IPS-15b (cell line): ENCODE measurements around the gene SYTL1.
"Not testable (repeated sequence)": the region's sequence is repeated elsewhere in the genome, so short reads cannot be mapped to it uniquely, and the experiment has no call there.

ENCODE experiments used
- H3K27me3 ChIP-seq: one replicate; pipeline ENCODE4 v1.6.1; 2013; ENCODE audit warnings: low read length; ENCODE audit not compliant: control insufficient read depth, insufficient read depth
- H3K36me3 ChIP-seq: one replicate; pipeline ENCODE4 v1.6.1; 2013; ENCODE audit warnings: low read length; ENCODE audit not compliant: control insufficient read depth, insufficient read depth
- H3K4me1 ChIP-seq: one replicate; pipeline ENCODE4 v1.6.1; 2013; ENCODE audit warnings: mild to moderate bottlenecking, low read length; ENCODE audit not compliant: control insufficient read depth, insufficient read depth
- H3K4me3 ChIP-seq: one replicate; pipeline ENCODE4 v1.5.1; 2013; ENCODE audit warnings: low read depth, low read length
- H3K9ac ChIP-seq: one replicate; pipeline ENCODE4 v1.6.1; 2013; ENCODE audit warnings: low read depth, mild to moderate bottlenecking, low read length
- H3K9me3 ChIP-seq: one replicate; pipeline ENCODE4 v1.6.1; 2013; ENCODE audit warnings: mild to moderate bottlenecking, low read length; ENCODE audit not compliant: control insufficient read depth, insufficient read depth

The SYTL1 gene

GRCh38 chr1:27372808-27373690 lies 31.2 kb downstream of the SYTL1 start:
- Histone ChIP-seq H3K4me3 (no peak overlapping the region), H3K27me3 (no peaks in the 10 kb centered on the region), H3K9ac (no peak overlapping the region), H3K36me3 (no peaks in the 10 kb centered on the region), H3K9me3 (no peaks in the 10 kb centered on the region), H3K4me1 (peaks cover 2% of the 10 kb centered on the region)

- Histone ChIP-seq H3K9ac (no peak within 1 kb of the TSS), H3K36me3 (no peaks in the 10 kb centered on the region), H3K9me3 (no peaks in the 10 kb centered on the region), H3K27me3 (no peaks in the 10 kb centered on the region), H3K4me1 (no peaks in the 10 kb centered on the region), H3K4me3 (no peak within 1 kb of the TSS)
Observed at GRCh38 chr1:27374362-27375086, 32.7 kb downstream of the SYTL1 start, which contains the start of gene FCN3. TSS of gene FCN3 (minus strand) at chr1:27374824. CDS start at chr1:27374818, 6 bp downstream.

DNA sequence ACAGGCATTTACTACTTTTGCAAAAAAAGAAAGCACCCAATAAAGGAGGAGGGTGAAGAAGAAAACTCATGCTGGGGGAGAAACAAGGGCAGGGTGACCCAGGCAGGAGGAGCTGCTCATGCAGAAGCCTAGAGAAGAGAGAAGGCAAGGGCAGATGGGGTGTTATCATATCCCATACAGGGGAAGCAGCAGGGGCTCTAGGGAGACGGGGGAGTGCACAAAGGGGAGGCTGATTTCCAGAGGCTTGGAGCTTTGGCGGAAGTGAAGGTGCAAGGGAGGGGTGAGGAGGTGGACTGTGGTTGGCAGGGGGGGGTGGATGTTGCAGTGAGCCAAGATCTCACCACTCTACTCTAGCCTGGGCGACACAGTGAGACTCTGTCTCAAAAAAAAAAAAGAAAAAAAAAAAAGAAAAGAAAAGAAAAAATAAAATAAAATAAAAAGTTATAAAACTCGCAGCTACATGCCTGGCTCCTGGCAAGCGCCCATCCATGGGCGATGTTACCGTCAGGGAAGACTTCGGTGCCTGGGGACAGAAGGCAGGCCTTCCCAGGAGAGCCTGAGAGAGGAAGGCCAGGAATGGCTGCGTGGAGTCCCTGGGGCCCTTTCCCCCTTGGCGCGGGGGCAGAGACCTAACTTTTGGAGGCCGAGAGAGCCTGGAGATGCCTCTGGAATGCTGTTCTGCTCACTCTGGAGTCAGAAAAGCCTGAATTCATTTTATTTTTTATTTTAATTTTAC lies 36.1 kb downstream of the SYTL1 start:
- no peak overlapping the region for H3K9ac ChIP-seq
- no peaks in the 10 kb centered on the region for H3K9me3 ChIP-seq
- H3K27me3 ChIP-seq = peaks cover 11% of the 10 kb centered on the region
- no peaks in the 10 kb centered on the region for H3K4me1 ChIP-seq
- H3K36me3 ChIP-seq = no peaks in the 10 kb centered on the region
- H3K4me3 ChIP-seq = no peak overlapping the region

DNA sequence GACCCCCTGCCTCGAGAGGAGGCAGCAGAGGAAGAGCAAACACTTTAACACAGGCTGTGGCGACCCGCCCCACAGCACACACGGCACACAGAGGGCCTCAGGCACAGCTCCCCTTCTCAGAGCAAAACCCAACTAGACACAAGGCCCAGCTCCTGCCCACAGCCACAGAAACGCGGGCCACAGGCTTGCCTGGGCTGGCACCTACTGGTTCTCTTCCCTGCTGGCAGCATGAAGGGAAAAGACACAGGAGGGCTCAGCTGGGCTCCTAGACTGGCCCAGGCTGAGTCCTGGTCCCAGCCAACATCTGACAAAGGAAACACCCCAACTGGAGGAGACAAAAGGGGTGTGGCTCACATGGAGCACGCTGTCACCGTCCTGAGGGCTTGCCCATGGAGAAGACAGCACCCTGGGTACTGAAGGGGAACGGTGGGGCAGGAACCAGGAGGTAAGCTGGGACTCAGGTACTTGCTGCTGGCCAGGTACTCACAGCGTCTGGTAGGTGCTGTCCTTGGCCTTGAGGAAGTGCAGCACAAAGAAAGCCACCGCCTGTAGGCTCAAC lies 37.8 kb downstream of the SYTL1 start:
- no peaks in the 10 kb centered on the region for H3K9me3 ChIP-seq
- H3K27me3 ChIP-seq = peaks cover 11% of the 10 kb centered on the region
- no peak overlapping the region for H3K4me3 ChIP-seq
- H3K4me1 ChIP-seq = peaks cover 3% of the 10 kb centered on the region
- no peaks in the 10 kb centered on the region for H3K36me3 ChIP-seq
- no peak overlapping the region for H3K9ac ChIP-seq

GRCh38 chr1:27380224-27380623 lies 38.4 kb downstream of the SYTL1 start:
- H3K4me1 ChIP-seq = peaks cover 3% of the 10 kb centered on the region
- no peaks in the 10 kb centered on the region for H3K36me3 ChIP-seq
- H3K27me3 ChIP-seq = peaks cover 11% of the 10 kb centered on the region
- H3K9ac ChIP-seq = no peak overlapping the region
- no peak overlapping the region for H3K4me3 ChIP-seq
- H3K9me3 ChIP-seq = no peaks in the 10 kb centered on the region

DNA sequence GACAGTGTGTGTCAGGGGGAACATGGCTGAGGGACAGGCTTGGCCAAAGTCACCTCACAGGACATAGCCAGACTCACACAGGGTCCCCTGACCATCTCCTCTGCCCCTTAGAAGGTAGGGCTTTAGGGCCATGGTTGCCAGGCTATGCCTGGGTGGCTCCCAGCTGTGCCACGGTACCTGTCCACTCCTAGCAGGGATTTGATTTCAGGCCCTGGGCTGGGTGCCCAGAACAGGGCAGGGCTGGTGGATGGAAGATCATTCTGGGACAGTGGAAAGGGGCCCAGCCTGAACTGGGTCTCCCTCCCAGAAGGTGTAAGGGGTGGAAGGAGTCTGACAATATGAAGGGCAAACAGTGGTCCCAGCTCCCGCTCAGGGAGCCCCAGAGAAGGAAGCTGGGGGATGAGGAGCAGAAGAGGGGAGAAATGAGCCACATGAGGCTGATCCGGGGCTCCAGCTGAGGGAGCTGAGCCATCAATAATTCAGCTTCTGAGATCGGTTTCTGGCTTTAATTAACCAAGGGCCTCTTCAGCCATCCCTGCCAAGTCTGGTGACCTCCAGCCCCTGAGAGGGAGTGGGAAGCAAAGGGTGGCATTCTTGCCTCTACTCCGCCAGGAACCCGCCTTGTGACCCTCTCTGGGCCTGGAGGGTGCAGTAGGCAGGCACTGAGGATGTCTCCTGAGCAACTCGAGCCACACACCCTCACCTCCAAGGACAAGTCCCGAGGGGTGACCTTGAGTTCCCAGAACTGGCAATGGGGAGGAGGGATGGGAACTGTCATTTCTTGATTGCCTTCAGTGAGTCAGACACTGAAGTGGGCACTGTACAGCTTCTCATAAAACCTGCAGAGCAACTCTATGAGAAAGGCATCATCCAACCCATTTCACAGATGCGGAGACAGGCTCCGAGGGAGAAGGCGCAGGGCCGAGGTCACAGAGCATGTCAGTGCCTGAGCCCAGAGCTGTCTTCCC lies 39.2 kb downstream of the SYTL1 start:
- Histone ChIP-seq H3K9ac (no peak overlapping the region), H3K4me1 (peaks cover 3% of the 10 kb centered on the region)

DNA sequence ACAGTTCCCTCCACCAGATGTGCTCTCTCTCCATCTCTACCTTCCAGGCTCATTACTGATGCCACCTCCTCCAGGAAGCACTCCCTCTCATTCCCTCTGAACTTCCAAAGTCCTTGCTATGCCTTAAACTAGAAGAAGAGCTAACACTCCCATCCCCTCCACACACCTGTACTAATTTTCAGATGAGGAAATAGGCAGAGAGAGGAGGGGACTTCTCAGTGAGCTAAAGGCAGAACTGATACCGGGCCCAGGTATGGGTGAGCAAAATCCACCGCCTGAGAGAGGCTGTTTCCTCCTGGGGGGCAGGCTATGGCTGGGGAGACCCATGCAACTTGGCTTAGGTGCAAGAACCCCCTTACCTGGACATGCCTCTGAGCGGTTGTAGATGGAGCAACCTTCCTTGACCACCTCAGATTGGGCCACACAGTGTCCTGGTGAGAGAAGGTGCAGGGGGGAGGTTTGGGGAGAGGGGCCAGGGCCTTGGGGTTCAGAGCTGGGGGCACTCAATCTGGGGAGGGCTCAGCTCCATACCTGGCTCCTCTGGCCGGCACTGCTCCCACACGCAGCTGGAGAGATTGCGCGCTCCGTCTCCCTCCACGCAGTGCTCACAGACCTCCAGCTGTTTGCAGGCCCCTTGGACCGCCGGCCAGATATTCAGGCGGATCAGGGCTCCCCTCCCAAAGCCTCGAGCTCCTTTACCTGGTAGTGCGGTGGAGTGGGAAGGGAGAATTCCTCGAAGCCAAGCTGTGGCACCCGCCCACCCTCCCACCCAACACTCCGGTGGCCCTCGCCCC lies 40.3 kb downstream of the SYTL1 start:
- Histone ChIP-seq H3K4me1 (peaks cover 3% of the 10 kb centered on the region), H3K9me3 (no peaks in the 10 kb centered on the region), H3K4me3 (no peak overlapping the region), H3K27me3 (peaks cover 11% of the 10 kb centered on the region), H3K9ac (no peak overlapping the region), H3K36me3 (no peaks in the 10 kb centered on the region)

More for the DNA sequence above, 39.2 kb downstream of the SYTL1 start:
- H3K27me3 ChIP-seq = peaks cover 11% of the 10 kb centered on the region
- no peak overlapping the region for H3K4me3 ChIP-seq
- H3K9me3 ChIP-seq = no peaks in the 10 kb centered on the region
- H3K36me3 ChIP-seq = no peaks in the 10 kb centered on the region

GRCh38 chr1:27383039-27383605 lies 41.3 kb downstream of the SYTL1 start, which contains the start of gene CD164L2:
TSS of gene CD164L2 (minus strand) at chr1:27383333. CDS start at chr1:27383239, 94 bp downstream.
- Histone ChIP-seq H3K9me3 (no peaks in the 10 kb centered on the region), H3K36me3 (no peaks in the 10 kb centered on the region), H3K4me3 (peak within 1 kb of the TSS; percentile 63), H3K9ac (no peak within 1 kb of the TSS), H3K4me1 (peaks cover 3% of the 10 kb centered on the region), H3K27me3 (peaks cover 11% of the 10 kb centered on the region)

DNA sequence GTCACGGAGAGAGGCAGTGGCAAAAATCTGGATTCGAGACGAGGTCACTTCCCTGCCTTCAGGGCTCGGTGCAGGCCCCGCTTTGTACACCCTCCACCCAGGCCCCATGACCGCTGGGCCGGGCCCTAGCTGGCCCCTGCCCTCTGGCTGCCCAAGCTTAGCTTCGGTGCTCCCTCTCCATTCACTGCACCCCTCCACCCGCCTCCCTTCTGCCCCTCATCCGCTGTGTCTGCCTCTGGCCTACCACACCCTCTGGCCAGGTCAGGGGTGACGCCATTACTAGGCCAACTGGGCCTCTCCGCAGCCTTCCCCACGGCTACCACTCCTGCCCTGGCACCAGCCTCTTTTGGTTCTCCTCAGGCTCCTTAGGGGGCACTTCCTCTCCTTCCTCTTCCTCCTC lies 41.8 kb downstream of the SYTL1 start:
- Histone ChIP-seq H3K36me3 (no peaks in the 10 kb centered on the region), H3K4me1 (peaks cover 3% of the 10 kb centered on the region), H3K27me3 (peaks cover 11% of the 10 kb centered on the region), H3K9ac (no peak overlapping the region), H3K9me3 (no peaks in the 10 kb centered on the region), H3K4me3 (no peak overlapping the region)

DNA sequence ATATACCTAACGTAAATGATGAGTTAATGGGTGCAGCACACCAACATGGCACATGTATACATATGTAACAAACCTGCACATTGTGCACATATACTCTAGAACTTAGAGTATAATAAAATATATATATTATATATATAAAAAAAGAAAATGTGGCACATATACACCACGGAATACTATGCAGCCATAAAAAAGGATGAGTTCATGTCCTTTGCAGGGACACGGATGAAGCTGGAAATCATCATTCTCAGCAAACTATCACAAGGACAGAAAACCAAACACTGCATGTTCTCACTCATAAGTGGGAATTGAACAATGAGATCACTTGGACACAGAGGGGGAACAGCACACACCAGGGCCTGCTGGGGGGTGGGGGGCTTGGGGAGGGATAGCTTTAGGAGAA lies 43.0 kb downstream of the SYTL1 start:
- H3K27me3 ChIP-seq = peaks cover 11% of the 10 kb centered on the region
- H3K4me3 ChIP-seq, H3K9ac ChIP-seq, H3K36me3 ChIP-seq, H3K4me1 ChIP-seq, H3K9me3 ChIP-seq: not testable (repeated sequence)
